HCEC 1CT (cell line): ENCODE results near the gene TSFM.
"Not testable (repeated sequence)": the region's sequence is repeated elsewhere in the genome, so short reads cannot be mapped to it uniquely, and the experiment has no call there.

Source experiments
- DNase-seq: peaks from one replicate; pipeline ENCODE4 v3.0.0-alpha.2; 2017

Gene TSFM

DNA sequence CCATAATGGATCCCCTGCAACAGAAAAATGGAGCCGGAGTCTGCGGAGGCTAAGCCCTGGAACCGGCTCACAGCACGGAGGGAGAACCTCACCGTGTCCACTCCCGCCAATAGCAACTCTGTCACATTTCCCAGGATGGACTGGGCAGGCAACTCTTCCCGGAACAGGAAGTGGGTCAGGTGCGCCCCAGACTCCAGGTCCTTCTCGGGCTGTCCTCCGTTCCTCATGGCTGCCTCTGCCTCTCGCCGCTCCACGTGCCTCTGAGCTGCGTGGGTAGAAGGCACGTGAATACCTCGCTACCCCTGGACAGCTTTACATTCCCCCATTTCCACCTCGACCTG is 18.0 kb upstream of the TSFM start:
- DNase-seq = no peak

DNA sequence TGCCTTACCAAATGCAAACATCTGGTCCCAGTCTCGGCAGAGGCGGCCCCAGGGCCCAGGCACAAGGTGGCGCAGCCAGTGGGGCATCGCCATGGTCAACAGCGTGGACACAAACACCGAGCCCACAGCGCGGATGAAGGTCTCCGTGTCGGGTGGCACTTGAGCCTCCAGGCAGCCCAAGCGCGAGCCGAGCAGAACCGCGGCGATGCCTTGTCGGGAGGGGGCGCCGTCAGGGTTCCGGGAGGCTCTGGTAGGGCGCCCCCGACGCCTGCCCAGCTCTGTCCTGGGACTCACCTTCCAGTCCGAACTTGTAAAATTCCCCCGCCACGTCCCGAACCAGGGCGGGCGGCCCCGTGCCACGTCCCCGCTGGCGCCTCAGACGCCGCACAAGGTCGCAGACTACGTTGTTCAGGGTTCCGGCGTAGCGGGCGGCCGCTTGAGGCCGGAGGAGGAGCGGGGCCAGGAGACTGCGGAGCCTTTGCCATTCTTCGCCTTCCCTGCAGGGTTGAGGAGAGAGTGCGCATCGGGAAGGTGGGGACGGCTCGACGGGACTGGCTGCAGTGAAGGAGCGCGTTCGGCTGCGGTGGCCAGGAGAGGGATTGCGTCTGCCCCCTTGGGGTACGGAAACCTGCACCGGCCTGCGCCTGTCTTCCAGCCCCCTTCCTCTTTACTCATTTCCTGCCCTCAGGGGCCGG is 17.4 kb upstream of the TSFM start:
- peak; percentile 28 for DNase-seq

DNA sequence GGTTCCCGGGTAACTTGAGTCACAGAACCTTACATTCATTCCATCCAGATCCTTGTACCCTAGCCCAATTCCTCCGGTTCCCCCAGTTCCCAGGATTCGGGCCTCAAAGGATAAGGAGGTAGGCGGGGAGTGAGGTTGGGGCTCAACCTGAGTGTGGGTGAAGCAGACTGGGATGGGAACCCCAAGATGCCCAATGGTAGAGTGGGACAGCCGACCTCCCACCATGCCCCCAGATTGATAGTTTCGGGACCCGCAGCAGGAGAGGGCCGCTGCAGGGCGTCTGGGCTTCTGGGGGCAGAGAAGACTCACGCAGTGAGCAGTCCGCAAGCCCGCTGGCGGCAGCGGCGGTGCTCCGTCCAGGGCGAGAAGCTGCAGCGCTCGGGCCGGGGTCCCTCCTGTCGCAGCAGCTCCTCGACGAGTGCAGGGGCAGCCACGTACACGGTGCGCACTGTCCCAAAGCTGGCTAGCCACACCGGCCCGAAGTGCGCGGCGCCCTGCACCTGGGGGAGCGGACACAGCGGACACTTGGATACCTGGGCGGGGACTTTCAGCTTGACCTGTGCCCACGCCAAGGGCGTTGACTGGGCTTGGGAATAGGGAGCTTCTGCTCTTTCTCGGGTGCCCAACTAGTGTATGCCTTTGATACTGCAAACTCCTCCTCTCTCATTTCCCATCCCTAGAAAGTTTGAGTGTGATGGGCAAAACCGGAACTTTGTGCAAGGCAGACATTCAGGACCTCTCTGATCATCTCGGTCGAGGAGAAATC is 16.7 kb upstream of the TSFM start:
- no peak for DNase-seq

DNA sequence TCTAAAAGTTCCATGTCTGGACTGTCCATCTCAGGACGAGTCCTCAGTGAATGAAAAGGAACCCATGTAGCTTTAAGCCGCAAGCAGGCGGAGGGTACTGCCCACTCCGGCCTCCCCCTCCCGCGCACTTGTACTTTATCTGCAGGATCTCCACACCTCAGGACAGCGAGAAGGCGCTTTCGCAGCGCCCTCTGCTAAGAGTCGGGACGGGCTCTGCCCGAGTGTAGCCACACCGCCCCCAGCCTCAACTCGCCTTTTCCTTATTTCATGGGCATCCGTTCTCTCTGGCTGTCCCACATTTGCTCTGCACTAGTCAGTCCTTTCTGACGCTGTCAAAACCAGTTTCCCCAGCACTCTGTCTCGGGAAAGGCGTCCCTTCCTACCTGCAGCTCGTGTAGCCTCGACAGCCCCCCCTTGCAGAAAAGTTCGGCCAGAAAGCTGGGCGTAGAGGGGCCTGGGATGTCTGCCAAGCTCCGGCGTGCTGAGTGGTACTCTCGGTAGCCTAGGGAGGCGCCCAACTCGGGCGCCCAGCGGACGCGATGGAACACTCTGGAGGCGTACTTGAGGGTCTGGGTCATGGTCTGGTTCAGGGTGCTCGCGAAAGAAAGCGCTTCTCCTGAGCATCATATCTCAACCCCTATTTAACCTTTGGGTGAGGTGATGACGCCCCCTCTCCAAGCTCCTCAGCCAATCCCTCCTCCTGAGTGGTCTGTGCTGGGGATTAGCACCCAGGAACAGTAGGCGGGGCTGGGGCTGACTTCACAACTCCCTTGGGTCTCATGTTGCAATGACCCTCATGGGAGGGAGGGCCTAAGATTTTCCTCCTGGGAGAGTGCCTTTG is 15.9 kb upstream of the TSFM start, which contains the start of gene CYP27B1:
TSS of gene CYP27B1 (minus strand) at position 615 of the 841 bp plus-strand sequence. CDS start at position 578, 37 bp downstream.
- DNase-seq = no peak

GRCh38 chr12:57767305-57767698 is 15.3 kb upstream of the TSFM start:
- DNase-seq = no peak

DNA sequence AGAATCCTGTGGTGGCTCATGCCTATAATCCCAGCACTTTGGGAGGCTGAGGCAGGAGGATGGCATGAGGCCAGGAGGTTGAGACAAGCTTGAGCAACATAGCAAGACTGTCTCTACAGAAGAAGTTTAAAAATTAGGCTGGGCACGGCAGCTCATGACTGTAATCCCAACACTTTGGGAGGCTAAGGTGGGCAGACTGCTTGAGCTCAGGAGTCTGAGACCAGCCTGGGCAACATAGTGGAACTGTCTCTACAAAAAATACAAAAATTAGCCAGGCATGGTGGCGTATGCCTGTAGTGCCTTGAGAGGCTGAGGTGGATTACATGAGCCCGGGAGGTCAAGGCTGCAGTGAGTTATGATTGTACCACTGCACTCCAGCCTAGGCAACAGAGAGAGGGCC is 14.7 kb upstream of the TSFM start:
- DNase-seq = no peak

- no peak for DNase-seq
Observed at GRCh38 chr12:57769594-57769993, 13.0 kb upstream of the TSFM start.

DNA sequence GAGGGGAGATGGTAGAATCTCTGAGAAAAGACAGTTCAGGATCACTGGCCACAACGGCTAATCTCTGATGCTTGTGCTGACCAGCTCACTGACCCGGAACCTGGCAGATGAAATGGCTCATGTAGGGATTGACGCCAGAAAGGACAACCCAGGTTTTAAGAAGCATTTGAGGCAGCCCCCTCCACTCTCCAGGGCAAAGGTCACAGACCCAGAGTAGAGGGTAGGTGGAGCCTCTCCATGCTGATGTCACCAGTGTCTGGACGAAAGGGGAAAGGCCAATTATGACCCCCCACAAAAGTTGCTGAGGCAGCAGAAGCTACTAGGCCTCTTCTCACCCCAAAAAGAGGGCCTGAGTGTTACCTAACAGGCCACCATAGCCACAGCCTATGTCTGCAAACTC is 11.9 kb upstream of the TSFM start:
- DNase-seq = no peak

- peak; percentile 92 for DNase-seq
Observed at GRCh38 chr12:57771236-57771872, 11.2 kb upstream of the TSFM start.

GRCh38 chr12:57771873-57772428 is 10.6 kb upstream of the TSFM start, which contains the start of gene METTL1:
Gene METTL1, minus strand, starts transcription at chr12:57772105. Its CDS starts 22 bp downstream, at chr12:57772083.
- peak; percentile 95 for DNase-seq

- peak; percentile 39 for DNase-seq
Observed at GRCh38 chr12:57772429-57773322, 9.9 kb upstream of the TSFM start, which contains the start of gene EEF1AKMT3. Gene EEF1AKMT3, plus strand, starts transcription at chr12:57772614. Its CDS starts 111 bp downstream, at chr12:57772725.

DNA sequence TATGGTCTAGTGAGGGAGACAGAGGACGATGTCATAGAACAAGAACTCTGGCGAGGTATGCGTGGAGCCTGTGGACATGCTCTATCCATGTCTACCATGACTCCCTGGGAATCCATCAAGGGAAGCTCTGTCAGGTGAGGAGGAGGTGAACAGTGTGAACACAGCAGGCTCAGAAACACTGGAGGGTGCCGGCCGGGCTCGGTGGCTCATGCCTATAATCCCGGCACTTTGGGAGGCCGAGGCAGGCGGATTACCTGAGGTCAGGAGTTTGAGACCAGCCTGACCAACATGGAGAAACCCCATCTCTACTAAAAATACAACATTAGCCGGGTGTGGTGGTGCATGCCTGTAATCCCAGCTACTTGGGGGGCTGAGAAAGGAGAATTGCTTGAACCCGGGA is 8.0 kb upstream of the TSFM start:
- DNase-seq = not testable (repeated sequence)

- DNase-seq = no peak
Observed at GRCh38 chr12:57775044-57775443, 7.5 kb upstream of the TSFM start.

DNA sequence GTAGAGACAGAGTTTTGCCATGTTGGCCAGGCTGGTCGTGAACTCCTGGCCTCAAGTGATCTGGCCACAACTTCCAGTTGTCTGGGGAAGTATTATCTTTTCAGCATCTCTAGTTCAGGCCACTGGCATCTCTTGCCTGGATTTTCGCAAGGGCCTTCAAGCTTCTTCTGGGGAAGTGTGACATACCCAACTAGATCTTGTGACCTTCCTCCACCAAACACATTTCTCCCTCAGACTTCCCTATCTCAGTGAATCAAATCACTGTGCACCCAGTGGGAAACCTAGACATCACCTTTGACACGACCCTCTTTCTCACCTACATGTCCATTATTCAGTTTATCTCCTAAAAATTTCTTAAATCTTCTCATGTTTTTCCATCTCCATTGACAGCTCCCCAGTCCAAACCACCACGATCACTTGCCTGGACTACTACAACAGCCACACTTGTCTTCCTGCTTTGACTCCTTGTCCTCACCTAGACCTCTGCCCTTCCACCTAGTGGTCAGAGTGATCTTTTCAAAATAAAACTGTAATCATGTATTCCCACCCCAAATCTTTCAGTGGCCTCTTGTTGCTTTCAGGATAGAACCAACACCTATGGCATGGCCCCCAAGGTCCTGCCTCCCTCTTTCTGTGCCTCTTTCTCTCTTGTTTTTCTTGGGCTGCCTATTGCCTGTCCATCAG is 6.9 kb upstream of the TSFM start:
- no peak for DNase-seq

GRCh38 chr12:57776247-57776587 is 6.4 kb upstream of the TSFM start:
- DNase-seq = no peak

GRCh38 chr12:57777367-57777766 is 5.2 kb upstream of the TSFM start:
- DNase-seq = no peak

GRCh38 chr12:57777911-57778310 is 4.7 kb upstream of the TSFM start:
- no peak for DNase-seq

DNA sequence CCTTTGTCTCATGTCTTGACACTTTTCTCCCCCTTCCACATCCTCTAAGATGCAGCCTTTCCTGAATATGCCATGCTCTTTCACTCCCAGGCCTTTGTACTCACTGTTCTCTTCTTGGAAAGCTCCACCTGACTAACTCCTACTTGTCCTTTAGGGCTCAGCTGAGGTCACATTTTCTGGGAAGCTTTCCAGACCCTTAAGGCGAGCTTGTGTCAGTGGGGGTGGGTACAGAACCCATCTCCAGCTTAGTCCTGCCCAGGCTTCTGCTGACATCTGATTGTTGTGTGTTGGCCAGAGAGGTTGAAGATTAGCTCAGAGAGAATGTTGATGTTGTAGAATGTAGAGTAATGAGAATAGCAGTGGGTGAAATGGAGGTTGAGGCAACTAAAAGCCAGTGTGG is 2.9 kb upstream of the TSFM start:
- DNase-seq = no peak

DNA sequence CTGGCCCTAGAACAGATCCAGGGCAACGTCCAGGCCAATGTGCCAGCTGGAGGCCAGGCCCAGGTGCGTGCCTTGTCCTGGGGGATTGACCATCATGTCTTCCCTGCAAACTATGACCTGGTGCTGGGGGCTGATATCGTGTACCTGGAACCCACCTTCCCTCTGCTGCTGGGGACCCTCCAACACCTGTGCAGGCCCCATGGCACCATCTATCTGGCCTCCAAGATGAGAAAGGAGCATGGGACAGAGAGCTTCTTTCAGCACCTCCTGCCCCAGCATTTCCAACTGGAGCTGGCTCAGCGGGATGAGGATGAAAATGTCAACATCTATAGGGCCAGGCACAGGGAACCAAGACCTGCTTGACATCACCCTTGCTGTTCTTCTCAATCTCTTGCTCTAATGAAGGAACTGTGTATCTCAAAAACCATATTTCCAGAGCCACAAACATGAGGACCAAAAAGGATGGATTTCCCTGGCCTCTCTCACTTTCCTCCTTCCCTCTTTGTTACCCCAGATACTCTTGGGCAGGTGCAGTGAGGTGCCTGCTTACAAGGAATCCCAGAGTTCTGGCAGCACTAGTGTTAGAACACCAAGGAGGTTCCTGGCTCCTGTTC is 2.2 kb upstream of the TSFM start:
- no peak for DNase-seq

- DNase-seq = no peak
Observed at GRCh38 chr12:57781244-57781643, 1.3 kb upstream of the TSFM start.

DNA sequence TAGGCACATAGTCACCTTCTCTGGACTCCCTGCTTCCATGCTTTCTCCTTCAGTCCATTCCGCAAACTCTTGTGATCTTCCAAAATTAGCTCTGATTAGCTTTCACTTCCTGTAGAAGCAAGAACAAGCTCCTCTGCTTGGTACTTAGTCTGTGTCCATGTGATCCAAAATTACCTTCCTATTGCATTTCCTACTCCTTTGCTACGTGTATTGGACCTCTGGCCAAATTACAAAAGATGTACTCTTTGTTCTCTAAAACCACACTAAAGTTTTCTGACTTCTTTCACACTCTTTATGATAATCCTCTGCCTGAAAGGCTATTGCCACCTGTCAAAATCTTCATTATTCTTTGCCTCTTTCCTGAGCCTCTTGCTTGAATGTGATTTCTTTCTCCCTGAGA is 786 bp upstream of the TSFM start:
- no peak for DNase-seq
